Kidney epithelial cell (primary cell): ENCODE measurements around the gene MTMR3. TPM values are rescaled to one million over a fixed set of nuclear protein-coding genes. Genes with fewer than 3 reads are reported as not detected.
"Not testable (repeated sequence)": the region's sequence is repeated elsewhere in the genome, so short reads cannot be mapped to it uniquely, and the experiment has no call there.

Experiments used
- DNase-seq: peaks from one replicate; pipeline ENCODE4 v3.0.0-alpha.2; 2010; ENCODE audit warnings: low read depth
- H3K27me3 ChIP-seq: 2 replicates; pipeline ENCODE4 v1.6.0; 2011; ENCODE audit warnings: low read length; ENCODE audit not compliant: control insufficient read depth, insufficient read depth
- H3K36me3 ChIP-seq: 2 replicates; pipeline ENCODE4 v1.5.1; 2011; ENCODE audit warnings: low read length; ENCODE audit not compliant: control insufficient read depth, insufficient read depth
- H3K4me3 ChIP-seq: 2 replicates; pipeline ENCODE4 v1.5.1; 2011; ENCODE audit warnings: low read depth, mild to moderate bottlenecking, control low read depth, low read length
- CTCF ChIP-seq: IDR thresholded peaks from 2 replicates; pipeline ENCODE4 v1.5.1; 2011; ENCODE audit warnings: mild to moderate bottlenecking, moderate library complexity, low read length, control low read depth, inconsistent platforms; ENCODE audit not compliant: insufficient read depth, poor library complexity, severe bottlenecking
- total RNA-seq: library from RNA; depleted of rRNA; stranded (reverse); fragments of >200 nt; gene quantifications from 2 replicates; pipeline ENCODE4 v1.2.3, GENCODE V29; 2015

MTMR3 gene
- total RNA-seq, 1 donor from 2014 or later, result 31.9 TPM

- DNase-seq, result no peak
- no peak for TF ChIP-seq CTCF
- Histone ChIP-seq H3K4me3 (no peak overlapping the region), H3K27me3 (no peaks in the 10 kb centered on the region), H3K36me3 (no peaks in the 10 kb centered on the region)
These were observed 34.9 kb upstream of the MTMR3 start for GRCh38 chr22:29848111-29848510.

DNA sequence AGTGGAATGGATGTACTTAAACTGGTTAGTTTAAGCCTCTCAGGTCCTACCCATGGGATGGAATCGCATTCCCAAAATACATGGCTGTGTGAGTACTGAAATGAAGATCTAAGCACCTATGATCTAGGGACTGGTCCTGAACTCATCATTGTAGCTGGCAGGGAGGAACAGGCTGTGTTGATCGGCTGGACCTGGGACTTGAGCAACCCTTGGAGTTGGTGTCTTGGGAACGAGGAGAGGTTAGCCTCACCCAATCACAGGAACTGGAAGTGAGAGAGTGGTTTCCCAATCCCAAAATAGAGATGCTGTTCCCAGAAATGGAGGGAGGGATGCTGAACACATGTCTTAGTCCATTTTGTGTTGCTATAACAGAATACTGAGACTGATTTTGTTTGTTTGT lies 28.5 kb upstream of the MTMR3 start:
- DNase-seq, result no peak
- TF ChIP-seq CTCF, result no peak
- H3K4me3 ChIP-seq, result no peak overlapping the region

GRCh38 chr22:29855611-29856181 lies 27.3 kb upstream of the MTMR3 start:
- H3K27me3 ChIP-seq, result no peaks in the 10 kb centered on the region
- no peaks in the 10 kb centered on the region for H3K36me3 ChIP-seq
- no peak for TF ChIP-seq CTCF
- H3K4me3 ChIP-seq, result no peak overlapping the region
- DNase-seq, result no peak

More for the DNA sequence above, 28.5 kb upstream of the MTMR3 start:
- Histone ChIP-seq H3K27me3 (no peaks in the 10 kb centered on the region), H3K36me3 (no peaks in the 10 kb centered on the region)

- no peak overlapping the region for H3K4me3 ChIP-seq
- TF ChIP-seq CTCF, result no peak
- no peaks in the 10 kb centered on the region for H3K36me3 ChIP-seq
- no peak for DNase-seq
- H3K27me3 ChIP-seq, result no peaks in the 10 kb centered on the region
These were observed 26.5 kb upstream of the MTMR3 start for GRCh38 chr22:29856496-29856895.

DNA sequence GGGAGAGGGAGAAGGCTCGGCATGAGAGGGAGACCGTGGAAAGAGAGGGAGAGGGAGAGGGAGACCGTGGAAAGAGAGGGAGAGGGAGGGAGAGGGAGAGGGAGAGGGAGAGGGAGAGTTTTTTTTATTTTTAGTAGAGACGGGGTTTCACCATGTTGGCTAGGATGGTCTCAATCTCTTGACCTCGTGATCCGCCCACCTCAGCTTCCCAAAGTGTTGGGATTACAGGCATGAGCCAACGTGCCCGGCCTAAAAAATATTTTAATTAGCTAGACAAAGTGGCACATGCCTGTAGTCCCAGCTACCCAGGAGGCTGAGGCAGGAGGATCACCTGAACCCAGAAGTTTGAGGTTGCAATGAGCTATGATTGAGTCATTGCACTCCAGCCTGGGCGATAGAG lies 23.9 kb upstream of the MTMR3 start:
- not testable (repeated sequence) for H3K4me3 ChIP-seq

DNA sequence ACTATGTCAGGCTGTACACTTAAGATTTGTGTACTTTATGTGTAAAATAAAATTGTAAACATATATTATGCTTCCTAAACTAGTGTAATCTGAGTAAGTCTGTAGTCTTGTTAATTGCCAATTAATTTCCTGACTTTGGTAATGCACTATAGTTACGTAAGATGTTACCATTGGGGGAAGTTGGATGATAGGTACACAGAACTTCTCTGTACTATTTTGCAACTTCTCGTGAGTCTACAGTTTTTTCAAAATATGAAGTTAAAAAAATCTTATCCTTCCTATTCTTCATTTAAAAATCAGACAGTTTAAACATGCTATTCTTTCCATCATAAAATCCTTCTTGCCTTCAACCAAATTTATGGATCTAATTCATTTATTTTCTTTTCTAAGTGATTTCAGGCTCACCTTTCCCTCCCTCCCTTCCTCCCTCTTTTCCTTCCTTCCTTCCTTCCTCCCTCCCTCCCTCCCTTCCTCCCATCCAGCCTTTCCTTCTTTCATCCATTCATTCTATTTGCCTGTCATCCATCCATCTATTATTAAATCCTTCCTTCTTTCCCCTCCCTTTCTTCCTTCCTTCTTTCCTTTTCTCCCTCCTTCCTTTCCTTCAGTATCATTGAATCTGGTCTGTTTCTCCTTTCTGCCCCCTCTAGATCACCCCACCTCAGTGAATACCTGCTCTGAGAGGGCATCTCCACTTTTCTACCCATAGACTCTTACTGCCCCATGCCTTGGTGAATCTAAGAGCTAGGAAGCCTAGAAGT lies 22.8 kb upstream of the MTMR3 start:
- DNase-seq, result no peak
- Histone ChIP-seq H3K4me3 (no peak overlapping the region), H3K36me3 (no peaks in the 10 kb centered on the region), H3K27me3 (no peaks in the 10 kb centered on the region)
- no peak for TF ChIP-seq CTCF

More for the DNA sequence above, 23.9 kb upstream of the MTMR3 start:
- H3K27me3 ChIP-seq, DNase-seq, H3K36me3 ChIP-seq: not testable (repeated sequence)
